MM.1S (cell line): ENCODE results near the gene RNASE8.

Source experiments
- CTCF ChIP-seq: fragments of 300-600 bp; sonication (generic); IDR thresholded peaks from 2 replicates; pipeline ENCODE4 v1.5.1; 2016; ENCODE audit warnings: antibody characterized with exemption, low read length, mixed read lengths
- EZH2 ChIP-seq: fragments of 300-600 bp; sonication (generic); optimal IDR thresholded peaks from 2 replicates; pipeline ENCODE3; 2017; ENCODE audit warnings: low read depth, mild to moderate bottlenecking, antibody characterized with exemption, low read length, mixed read lengths
- EZH2phosphoT487 ChIP-seq: fragments of 300-600 bp; sonication (generic); IDR thresholded peaks from 2 replicates; pipeline ENCODE4 v1.6.1; 2018; ENCODE audit warnings: antibody characterized with exemption, low read length

GRCh38 chr14:21070610-21071224, 13.1 kb downstream of the RNASE8 start:
- TF ChIP-seq CTCF (no peak), EZH2phosphoT487 (no peak), EZH2 (no peak)
